GM19467 (cell line): ENCODE measurements around the gene KRT34.
"Not testable (repeated sequence)": the region's sequence is repeated elsewhere in the genome, so short reads cannot be mapped to it uniquely, and the experiment has no call there.

ENCODE experiments used
- ATAC-seq: cut with Tn5 transposase; IDR thresholded peaks from one replicate; pipeline ENCODE4 v1.9.1; 2021; ENCODE audit warnings: mild to moderate bottlenecking, moderate library complexity; ENCODE audit not compliant: unreplicated experiment

KRT34 gene

DNA sequence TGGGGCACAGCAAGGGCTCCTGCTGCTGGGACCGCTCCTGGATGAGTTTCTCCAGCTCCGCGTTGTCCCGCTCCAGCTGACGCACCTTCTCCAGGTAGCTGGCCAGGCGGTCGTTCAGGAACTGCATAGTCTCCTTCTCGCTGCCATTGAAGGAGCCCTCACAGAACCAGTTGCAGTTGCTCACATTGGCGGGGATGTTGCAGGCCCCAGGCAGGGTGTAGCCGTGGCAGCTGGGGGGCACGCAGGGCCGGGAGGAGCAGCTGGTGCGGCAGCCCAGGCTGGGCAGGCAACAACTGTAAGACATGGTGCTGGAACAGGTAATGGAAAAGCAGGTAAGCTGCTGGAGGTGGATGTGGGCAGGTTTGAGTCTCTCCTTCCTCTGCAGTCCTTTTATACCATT is at the start of gene KRT34:
KRT34 (minus strand) TSS at position 364 of the 400 bp plus-strand sequence; CDS start at position 304, 60 bp downstream.
- not testable (repeated sequence) for ATAC-seq

- not testable (repeated sequence) for ATAC-seq
Observed at GRCh38 chr17:41430376-41430775, 48.3 kb upstream of the KRT34 start.

DNA sequence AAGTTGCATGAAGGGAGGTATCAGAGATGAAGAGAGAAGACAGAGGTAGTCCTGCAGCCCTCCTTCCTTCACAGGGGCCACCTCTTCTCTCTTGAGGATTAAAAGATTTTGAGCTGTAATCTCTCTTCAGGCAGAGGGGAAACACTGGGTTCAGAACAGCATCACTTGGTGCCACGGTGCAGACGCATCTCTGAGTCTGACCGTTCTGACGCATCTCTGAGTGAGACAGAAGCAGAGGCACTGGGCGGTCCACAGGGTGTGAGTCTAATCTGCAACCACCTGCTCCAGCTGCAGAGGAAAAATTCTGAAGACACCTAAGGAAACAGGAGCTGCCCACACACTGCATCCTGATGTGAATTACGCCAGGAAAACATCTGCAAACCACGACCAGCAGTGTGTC is 47.6 kb upstream of the KRT34 start:
- no peak for ATAC-seq

DNA sequence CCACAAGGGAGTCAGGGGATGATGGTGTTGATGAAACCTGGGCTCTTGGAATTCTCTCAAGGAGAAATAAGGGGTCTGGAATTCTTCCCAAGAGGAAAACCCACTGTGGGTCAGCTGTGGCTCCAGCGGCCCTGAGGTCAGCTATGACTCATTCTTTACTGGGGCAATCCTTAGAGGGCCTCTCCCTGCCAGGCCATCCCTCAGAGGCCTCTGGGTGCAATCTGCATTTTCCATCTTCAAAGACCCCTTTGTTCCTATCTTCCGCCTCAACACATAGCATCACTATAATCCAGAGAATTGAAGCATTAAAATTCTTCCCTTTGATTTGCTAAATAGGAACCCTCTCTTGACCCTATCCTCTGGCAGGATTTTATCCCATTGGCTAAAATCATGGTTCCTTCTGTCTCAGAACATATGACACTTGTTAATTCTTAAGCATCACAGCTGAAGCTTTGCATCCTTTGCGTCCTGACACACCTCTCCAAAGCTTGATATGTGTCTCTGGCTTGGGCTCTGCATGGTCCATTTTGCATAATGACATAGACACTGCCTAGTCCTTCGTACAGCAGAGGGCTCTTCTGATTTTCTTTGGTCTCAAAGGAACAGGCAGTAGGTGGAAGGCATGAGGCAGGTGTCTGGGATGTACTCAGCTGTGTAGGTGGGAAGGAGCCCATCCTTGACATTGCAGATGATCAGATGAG is 46.6 kb upstream of the KRT34 start:
- ATAC-seq = no peak

DNA sequence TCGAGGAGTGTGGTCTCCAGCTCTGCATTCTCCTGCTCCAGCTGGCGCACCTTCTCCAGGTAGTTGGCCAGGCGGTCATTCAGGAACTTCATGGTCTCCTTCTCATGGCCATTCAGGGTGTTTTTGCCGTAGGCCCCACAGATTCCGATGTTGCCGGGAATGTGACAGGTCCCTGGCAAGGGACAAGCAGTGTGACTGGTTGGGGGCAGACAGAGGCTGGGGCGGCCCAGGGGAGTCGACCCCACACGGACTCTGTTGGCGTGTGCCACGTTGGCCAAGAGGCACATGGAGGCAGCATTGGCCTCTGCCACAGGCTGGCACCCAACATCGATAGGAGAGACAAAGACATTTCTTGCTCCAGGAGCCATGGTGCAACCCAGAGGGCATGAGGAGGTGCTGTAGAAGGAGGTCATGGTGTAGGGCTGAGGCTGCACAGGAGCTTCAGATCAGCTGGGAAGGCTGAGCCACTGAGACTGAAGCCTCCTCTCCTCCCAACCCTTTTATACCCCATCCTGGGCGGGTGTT is 42.1 kb upstream of the KRT34 start, which contains the start of gene KRT37:
KRT37 (minus strand) TSS at position 475 of the 525 bp plus-strand sequence; CDS start at position 413, 62 bp downstream.
- ATAC-seq = no peak

- not testable (repeated sequence) for ATAC-seq
Observed at GRCh38 chr17:41422586-41422985, 40.5 kb upstream of the KRT34 start.

DNA sequence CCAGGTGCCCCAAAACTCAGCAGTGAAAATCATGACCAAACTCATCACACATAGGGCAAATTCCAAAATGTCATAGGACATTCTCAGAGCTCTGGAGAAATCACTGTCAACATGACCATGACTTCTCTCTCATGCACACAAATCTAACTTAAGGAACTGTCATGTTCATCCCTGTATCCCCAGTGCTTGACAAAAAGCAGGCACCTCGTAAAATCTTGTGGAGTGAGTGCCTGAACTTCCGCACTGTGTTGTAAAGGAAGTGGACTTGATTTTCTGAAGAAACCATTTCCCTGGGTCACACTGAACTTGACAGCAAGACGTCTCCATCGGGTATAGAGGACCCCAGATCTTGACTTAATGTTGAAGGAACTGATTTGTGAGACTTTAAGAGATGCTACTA is 39.5 kb upstream of the KRT34 start:
- no peak for ATAC-seq

GRCh38 chr17:41421116-41421515 is 39.0 kb upstream of the KRT34 start:
- ATAC-seq = no peak

GRCh38 chr17:41420134-41420533 is 38.0 kb upstream of the KRT34 start:
- no peak for ATAC-seq

- ATAC-seq = no peak
Observed at GRCh38 chr17:41419716-41420115, 37.6 kb upstream of the KRT34 start.

- no peak for ATAC-seq
Observed at GRCh38 chr17:41418116-41418860, 36.2 kb upstream of the KRT34 start.

DNA sequence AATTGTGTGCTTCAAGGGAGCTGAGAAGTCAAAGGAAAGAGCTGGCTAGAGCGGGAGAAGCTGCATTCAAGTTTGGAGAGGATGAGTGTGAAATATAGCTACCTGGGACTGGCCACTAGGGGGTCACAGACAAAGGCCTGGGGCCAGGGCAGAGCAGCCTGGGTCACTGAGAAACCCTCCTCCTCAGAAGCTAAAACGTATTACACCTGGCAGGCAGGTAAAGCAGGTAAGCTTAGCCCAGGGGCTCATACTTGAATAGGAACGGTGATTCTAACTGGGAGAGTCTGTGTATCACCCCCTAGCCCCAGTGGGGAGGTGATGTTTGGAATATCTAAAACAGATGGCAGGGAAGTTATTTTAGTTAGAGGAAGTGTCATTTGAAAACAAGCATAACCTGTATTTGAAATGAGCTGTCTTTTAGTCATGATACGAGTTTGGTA is 35.5 kb upstream of the KRT34 start:
- no peak for ATAC-seq

GRCh38 chr17:41417127-41417526 is 35.0 kb upstream of the KRT34 start:
- no peak for ATAC-seq

DNA sequence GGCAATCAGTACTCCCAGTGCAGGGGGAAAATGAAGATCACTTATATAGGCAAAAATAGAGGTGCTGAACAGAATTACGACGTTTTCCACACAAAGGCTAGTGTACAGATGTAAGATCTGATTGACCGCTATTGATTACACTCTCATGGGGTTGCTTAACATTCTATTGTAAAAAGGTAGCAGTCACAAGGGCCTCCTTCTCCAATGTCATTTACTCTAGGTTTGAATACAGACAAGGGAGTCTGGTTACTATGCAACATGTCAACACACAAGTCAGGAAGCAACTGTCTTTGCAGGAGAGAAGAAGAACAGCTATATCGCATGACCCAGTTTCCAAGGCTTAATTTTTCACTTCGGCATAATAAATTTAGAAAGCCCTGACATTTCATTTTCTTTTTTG is 34.4 kb upstream of the KRT34 start:
- no peak for ATAC-seq

- ATAC-seq = no peak
Observed at GRCh38 chr17:41415833-41416335, 33.8 kb upstream of the KRT34 start.

- ATAC-seq = no peak
Observed at GRCh38 chr17:41415411-41415810, 33.3 kb upstream of the KRT34 start.

DNA sequence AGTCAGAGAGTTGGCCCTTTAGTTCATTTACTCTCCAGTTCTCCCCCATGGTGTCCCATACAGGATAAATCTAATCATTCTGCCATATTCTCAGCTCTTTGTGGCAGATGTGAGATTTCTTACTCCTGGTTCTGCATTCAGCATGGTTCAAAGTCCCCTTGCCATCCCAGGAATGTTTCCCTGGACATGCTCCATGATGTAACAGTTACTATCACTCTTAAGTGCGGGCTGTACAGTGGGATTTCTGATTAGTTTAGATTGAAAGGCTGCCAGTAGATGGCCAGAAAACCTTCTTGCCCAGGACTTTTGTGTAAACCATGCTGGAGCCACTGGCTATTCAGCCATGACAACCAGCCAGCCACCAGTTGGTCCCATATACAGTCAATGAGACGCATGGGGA is 31.9 kb upstream of the KRT34 start:
- no peak for ATAC-seq

DNA sequence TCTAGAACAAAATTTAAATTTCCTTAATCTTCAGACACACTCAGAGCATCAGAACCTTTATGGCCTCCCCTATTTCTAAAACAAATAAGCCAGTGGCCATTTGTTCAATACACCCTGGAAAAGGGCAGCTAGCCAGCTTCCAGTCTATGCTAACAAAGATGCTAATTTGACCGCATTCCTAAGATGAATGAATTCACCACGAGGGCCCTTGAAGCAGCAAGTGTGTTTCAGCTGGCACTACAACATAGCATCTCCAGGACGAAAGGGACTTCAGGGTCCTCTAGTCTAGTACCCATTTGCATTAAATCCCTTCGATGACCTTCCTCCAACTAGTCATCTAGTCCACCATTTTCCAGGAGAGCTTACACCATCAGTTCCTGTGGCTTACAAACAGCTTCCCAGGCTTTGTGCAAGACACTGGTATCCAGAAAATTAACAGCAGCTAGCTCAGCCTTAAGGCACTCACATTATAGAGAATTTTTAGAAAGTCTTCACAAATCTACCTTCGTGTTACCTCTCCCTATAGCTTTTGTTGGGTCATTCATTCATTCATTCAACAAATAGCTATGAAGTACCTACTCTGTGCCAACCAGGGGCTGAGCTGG is 31.3 kb upstream of the KRT34 start:
- ATAC-seq = no peak

DNA sequence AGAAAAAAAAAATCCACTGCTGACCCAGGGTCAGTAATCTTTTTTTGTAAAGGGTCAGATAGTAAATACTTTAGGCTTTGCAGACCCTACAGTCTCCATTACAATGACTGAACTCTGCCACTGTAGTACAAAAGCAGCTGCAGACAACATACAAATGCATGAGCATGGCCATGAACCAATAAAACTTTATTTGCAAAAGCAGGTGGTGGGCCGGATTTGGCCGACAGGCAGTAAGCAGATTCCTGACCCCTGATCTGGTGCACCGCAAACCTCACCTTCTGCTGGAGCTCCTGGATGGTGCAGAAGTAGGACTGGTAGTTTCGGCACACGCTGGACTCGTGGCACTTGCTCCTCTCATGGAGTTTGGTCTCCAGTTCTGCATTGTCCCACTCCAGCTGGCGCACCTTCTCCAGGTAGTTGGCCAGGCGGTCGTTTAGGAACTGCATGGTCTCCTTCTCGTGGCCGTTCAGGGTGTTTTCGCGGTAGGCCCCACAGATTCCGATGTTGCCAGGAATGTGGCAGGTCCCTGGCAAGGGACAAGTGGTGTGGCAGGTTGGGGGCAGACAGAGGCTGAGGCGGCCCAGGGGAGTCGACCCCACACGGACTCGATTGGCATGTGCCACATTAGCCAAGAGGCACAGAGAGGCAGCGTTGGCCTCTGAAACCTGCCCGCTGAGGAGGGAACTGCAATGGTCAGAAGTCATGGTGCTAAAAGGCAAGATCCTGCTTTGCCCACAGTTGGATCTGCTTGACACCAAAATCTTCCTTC is 29.1 kb upstream of the KRT34 start:
- no peak for ATAC-seq

DNA sequence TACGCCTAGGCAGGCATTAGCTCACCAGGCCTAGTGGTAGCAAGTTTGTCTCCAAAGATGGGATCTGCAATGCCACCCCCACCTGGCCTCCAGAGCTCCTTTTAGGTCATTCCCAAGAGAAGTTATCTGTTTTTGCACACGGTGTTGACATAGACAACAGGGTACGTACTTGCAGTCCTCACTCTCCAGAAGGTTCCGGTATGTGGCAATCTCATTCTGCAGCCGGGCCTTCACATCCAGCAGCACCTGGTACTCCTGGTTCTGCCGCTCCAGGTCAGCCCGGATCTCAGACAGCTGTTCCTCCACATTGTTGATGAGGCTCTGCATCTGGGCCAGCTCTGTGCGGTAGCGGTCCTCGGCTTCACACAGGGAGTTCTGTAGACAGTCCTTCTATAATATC is 25.1 kb upstream of the KRT34 start:
- ATAC-seq = no peak

GRCh38 chr17:41406205-41406604 is 24.1 kb upstream of the KRT34 start:
- no peak for ATAC-seq
